Mesothelial cell of epicardium (in vitro differentiated cells): ENCODE results near the gene CLEC18A. TPM values are rescaled to one million over a fixed set of nuclear protein-coding genes. Genes with fewer than 3 reads are reported as not detected.
"Not testable (repeated sequence)": the region's sequence is repeated elsewhere in the genome, so short reads cannot be mapped to it uniquely, and the experiment has no call there.

Source experiments
- DNase-seq, 2 experiments: peaks; one replicate each; pipeline ENCODE4 v3.0.0; 2021; ENCODE audit warnings: low spot score in 2 of 2; ENCODE audit not compliant: unreplicated experiment in 2 of 2
- H3K27ac Mint-ChIP-seq: 2 replicates; pipeline ENCODE4 v1.8.0; 2021; ENCODE audit warnings: mixed read lengths
- H3K27me3 Mint-ChIP-seq: 2 replicates; pipeline ENCODE4 v1.8.0; 2021; ENCODE audit warnings: low read depth, mixed read lengths
- H3K36me3 Mint-ChIP-seq: 2 replicates; pipeline ENCODE4 v1.8.0; 2021; ENCODE audit warnings: mixed read lengths
- H3K4me1 Mint-ChIP-seq: 2 replicates; pipeline ENCODE4 v1.8.0; 2021; ENCODE audit warnings: mixed read lengths
- H3K4me3 Mint-ChIP-seq: 2 replicates; pipeline ENCODE4 v1.8.0; 2021; ENCODE audit warnings: mild to moderate bottlenecking, moderate library complexity, mixed read lengths
- H3K9me3 Mint-ChIP-seq: 2 replicates; pipeline ENCODE4 v1.8.0; 2021; ENCODE audit warnings: mixed read lengths
- microRNA-seq: library from miRNA; unstranded; fragments of <30 nt; microRNA quantifications from one replicate; pipeline ENCODE4 v1.2.0, GENCODE V29; 2021; ENCODE audit warnings: inconsistent platforms, mixed read lengths
- total RNA-seq: library from RNA; stranded (reverse); gene quantifications from 3 replicates; pipeline ENCODE4 v1.2.1, GENCODE V29; 2021

CLEC18A gene
- total RNA-seq, 1 donor from 2014 or later: 2.2 TPM

DNA sequence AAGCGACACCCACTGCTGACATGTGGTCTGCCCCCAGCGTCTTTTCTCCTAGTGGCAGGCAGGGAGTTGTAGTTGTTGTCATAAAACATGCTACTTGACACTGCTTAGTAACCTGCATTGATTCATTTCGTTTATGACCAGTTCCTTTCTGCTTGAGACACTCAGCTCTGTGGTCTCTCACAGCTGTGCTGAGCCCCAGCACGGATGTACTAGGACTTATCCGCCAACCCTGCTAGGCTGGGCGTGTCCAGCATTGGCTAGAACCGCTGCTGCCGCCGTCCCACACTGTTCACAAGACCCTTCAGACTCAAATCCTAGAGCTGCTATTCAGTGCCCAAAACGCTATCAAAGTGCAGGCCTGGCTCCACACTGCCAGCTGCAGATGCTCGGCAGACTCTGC lies 60.0 kb downstream of the CLEC18A start:
- H3K36me3 Mint-ChIP-seq: peaks cover 32% of the 10 kb centered on the region
- H3K27ac Mint-ChIP-seq, H3K4me3 Mint-ChIP-seq, H3K9me3 Mint-ChIP-seq, H3K4me1 Mint-ChIP-seq, DNase-seq, H3K27me3 Mint-ChIP-seq: not testable (repeated sequence)

DNA sequence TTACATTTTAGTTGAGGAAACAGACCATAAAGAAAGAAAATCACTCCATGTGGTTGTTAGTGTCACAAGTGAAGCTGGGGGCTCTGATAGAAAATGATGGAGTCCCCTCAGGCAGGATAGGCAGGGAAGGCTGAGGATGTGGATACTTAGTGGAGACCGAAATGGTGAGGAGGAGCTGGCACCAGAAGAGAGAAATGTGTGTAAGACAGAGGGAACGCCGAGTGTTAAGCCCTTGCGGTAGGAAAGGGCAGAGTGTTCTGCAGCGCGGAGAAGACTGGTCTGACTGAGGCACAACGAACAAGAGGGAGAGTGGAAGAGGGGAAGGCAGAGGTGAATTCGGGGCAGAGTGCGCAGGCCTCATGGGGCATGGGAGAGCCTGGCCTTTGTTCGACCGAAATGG lies 61.2 kb downstream of the CLEC18A start:
- not testable (repeated sequence) for DNase-seq, H3K27ac Mint-ChIP-seq, H3K9me3 Mint-ChIP-seq, H3K4me3 Mint-ChIP-seq, H3K4me1 Mint-ChIP-seq, H3K27me3 Mint-ChIP-seq
- peaks cover 27% of the 10 kb centered on the region for H3K36me3 Mint-ChIP-seq

DNA sequence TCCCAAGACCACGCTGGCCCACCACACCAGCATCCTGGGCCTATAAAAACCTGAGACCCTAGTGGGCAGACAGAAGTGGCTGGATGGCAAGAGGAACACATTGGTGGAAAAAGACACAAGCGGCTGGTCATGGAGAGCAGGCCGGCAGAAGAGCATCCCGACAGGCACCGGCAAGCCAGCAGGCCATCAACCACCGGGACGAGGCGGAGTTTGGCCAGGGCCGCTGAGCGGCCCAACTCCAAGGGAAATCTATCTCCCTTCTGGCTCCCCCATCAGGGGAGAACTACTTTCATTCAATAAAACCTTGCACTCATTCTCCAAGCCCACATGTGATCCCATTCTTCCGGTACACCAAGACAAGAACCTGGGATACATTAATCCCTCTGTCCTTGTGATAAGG lies 61.8 kb downstream of the CLEC18A start:
- peaks cover 29% of the 10 kb centered on the region for H3K36me3 Mint-ChIP-seq
- not testable (repeated sequence) for H3K9me3 Mint-ChIP-seq, H3K4me3 Mint-ChIP-seq, DNase-seq, H3K27ac Mint-ChIP-seq, H3K27me3 Mint-ChIP-seq, H3K4me1 Mint-ChIP-seq

Small RNAs within 50 kb of the gene (microRNA-seq; reads per million reads assigned to microRNA genes)
- 2,299 reads per million, percentile 85 among the genes with 10 or more reads in this experiment for gene MIR140

Other genes starting within 250 kb of the CLEC18A start
- gene NQO1, start 224.8 kb upstream of the CLEC18A start, total RNA-seq: 30.9 to 33.3 TPM (median 31.8 TPM) in 3 replicates
- 52.9 to 59.4 TPM (median 56.1 TPM) in 3 replicates for gene NOB1, start 196.4 kb upstream of the CLEC18A start, total RNA-seq
- gene WWP2, start 189.0 kb upstream of the CLEC18A start, total RNA-seq: 32.4 to 39.6 TPM (median 33.8 TPM) in 3 replicates
- gene PDPR, start 163.0 kb downstream of the CLEC18A start, total RNA-seq: 33.3 to 35.0 TPM (median 34.4 TPM) in 3 replicates
- gene CLEC18C, start 222.5 kb downstream of the CLEC18A start, total RNA-seq: 0.16 TPM in 1 of 3 replicates, not detected in the others